Measurements from ENCODE around the gene HORMAD2.

GRCh38 chr22:30031764-30032455 lies 48.4 kb upstream of the HORMAD2 start:
- TF ChIP-seq CTCF (conservative IDR thresholded peaks at IDR 0.05 in 1 of 2, IDR thresholded peaks at IDR 0.05 in 1 of 2; ENCODE audit: extremely low read depth in 1 of 2, insufficient read depth in 1 of 2, low read depth in 1 of 2, low read length in 2 of 2) (no peak), EZH2 (IDR thresholded peaks at IDR 0.05; ENCODE audit: borderline replicate concordance, low read length) (no peak)
